OCI-LY1 (cell line): ENCODE measurements around the gene RPS6KL1.

Experiments used
- EZH2 ChIP-seq: fragments of 200-600 bp; sonication (generic), shearing (Covaris generic); IDR thresholded peaks from 2 replicates; pipeline ENCODE4 v1.8.0; 2017; ENCODE audit warnings: borderline replicate concordance, mixed run types, mild to moderate bottlenecking, antibody characterized with exemption, low read length, moderate library complexity, mixed read lengths
- TF ChIP-seq, protein P1 (sequence below): fragments of 200-600 bp; sonication (generic), shearing (Covaris generic); IDR thresholded peaks from 2 replicates; pipeline ENCODE4 v1.5.1; 2017; ENCODE audit warnings: mild to moderate bottlenecking, antibody characterized with exemption, low read length, moderate library complexity, mixed read lengths

DNA sequence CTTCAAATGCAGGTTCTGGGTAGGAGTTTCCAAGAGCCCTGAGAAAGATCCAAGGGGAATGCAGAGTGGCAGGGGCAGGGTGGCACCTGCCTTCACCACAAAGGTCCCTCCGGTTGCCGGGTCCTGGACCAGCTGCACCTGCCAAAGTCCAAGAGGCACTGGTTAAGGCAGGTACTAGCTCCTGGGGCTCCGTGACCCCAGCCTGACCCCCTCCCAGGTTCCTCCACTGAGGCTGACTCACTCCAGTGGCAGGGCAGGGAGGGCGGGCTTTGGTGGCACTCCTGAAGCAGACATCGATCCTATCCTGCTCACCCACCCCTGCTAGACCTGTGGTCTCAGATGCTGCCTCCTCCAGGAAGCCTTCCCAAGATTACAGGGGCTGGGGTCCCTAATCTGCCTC lies 11.4 kb downstream of the RPS6KL1 start:
- no peak for TF ChIP-seq EZH2
- TF ChIP-seq, protein P1, sequence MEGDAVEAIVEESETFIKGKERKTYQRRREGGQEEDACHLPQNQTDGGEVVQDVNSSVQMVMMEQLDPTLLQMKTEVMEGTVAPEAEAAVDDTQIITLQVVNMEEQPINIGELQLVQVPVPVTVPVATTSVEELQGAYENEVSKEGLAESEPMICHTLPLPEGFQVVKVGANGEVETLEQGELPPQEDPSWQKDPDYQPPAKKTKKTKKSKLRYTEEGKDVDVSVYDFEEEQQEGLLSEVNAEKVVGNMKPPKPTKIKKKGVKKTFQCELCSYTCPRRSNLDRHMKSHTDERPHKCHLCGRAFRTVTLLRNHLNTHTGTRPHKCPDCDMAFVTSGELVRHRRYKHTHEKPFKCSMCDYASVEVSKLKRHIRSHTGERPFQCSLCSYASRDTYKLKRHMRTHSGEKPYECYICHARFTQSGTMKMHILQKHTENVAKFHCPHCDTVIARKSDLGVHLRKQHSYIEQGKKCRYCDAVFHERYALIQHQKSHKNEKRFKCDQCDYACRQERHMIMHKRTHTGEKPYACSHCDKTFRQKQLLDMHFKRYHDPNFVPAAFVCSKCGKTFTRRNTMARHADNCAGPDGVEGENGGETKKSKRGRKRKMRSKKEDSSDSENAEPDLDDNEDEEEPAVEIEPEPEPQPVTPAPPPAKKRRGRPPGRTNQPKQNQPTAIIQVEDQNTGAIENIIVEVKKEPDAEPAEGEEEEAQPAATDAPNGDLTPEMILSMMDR: no peak
